Stimulated activated CD4-positive, alpha-beta T cell treated with anti-CD3 and anti-CD28 coated beads, Interleukin-15, amount 100 ng/mL, for 48 hours (primary cell): ENCODE measurements around the gene KIAA0930.
"Not testable (repeated sequence)": the region's sequence is repeated elsewhere in the genome, so short reads cannot be mapped to it uniquely, and the experiment has no call there.

Experiments used
- DNase-seq, 2 donors: peaks; one replicate each; pipeline ENCODE4 v3.0.0-alpha.2; 2020; ENCODE audit warnings: low read depth in 2 of 2

Gene KIAA0930

GRCh38 chr22:45262931-45263462 is 22.3 kb upstream of the KIAA0930 start:
- DNase-seq: no peak

- no peak for DNase-seq
Measured at GRCh38 chr22:45262195-45262930, 21.7 kb upstream of the KIAA0930 start.

- DNase-seq: no peak
Measured at GRCh38 chr22:45261407-45262088, 20.9 kb upstream of the KIAA0930 start.

- not testable (repeated sequence) for DNase-seq
Measured at GRCh38 chr22:45260395-45260759, 19.7 kb upstream of the KIAA0930 start.

GRCh38 chr22:45259754-45260394 is 19.2 kb upstream of the KIAA0930 start:
- DNase-seq: no peak

- DNase-seq: not testable (repeated sequence)
Measured at GRCh38 chr22:45257941-45258340, 17.2 kb upstream of the KIAA0930 start.

- DNase-seq: no peak
Measured at GRCh38 chr22:45254789-45255278, 14.1 kb upstream of the KIAA0930 start.

- DNase-seq: no peak
Measured at GRCh38 chr22:45254388-45254787, 13.7 kb upstream of the KIAA0930 start.

GRCh38 chr22:45253039-45253641 is 12.4 kb upstream of the KIAA0930 start:
- no peak for DNase-seq

- no peak for DNase-seq
Measured at GRCh38 chr22:45251825-45252224, 11.1 kb upstream of the KIAA0930 start.

- no peak for DNase-seq
Measured at GRCh38 chr22:45248832-45249561, 8.3 kb upstream of the KIAA0930 start.

GRCh38 chr22:45246060-45246985 is 5.6 kb upstream of the KIAA0930 start:
- no peak for DNase-seq

- DNase-seq: no peak
Measured at GRCh38 chr22:45244916-45245315, 4.2 kb upstream of the KIAA0930 start.

- DNase-seq: no peak
Measured at GRCh38 chr22:45242778-45243191, 2.1 kb upstream of the KIAA0930 start.

GRCh38 chr22:45240104-45240809 is 437 bp downstream of the KIAA0930 start:
- peak in 1 of 2 donors; percentile 14 for DNase-seq

GRCh38 chr22:45239681-45240051 is 1.0 kb downstream of the KIAA0930 start:
- DNase-seq: no peak

- no peak for DNase-seq
Measured at GRCh38 chr22:45238957-45239680, 1.6 kb downstream of the KIAA0930 start.

GRCh38 chr22:45238076-45238956 is 2.4 kb downstream of the KIAA0930 start:
- no peak for DNase-seq
